ENCODE data around the gene PNLIPRP3.

GRCh38 chr10:116470768-116471415 lies 43.2 kb downstream of the PNLIPRP3 start:
- TF ChIP-seq, protein P1, sequence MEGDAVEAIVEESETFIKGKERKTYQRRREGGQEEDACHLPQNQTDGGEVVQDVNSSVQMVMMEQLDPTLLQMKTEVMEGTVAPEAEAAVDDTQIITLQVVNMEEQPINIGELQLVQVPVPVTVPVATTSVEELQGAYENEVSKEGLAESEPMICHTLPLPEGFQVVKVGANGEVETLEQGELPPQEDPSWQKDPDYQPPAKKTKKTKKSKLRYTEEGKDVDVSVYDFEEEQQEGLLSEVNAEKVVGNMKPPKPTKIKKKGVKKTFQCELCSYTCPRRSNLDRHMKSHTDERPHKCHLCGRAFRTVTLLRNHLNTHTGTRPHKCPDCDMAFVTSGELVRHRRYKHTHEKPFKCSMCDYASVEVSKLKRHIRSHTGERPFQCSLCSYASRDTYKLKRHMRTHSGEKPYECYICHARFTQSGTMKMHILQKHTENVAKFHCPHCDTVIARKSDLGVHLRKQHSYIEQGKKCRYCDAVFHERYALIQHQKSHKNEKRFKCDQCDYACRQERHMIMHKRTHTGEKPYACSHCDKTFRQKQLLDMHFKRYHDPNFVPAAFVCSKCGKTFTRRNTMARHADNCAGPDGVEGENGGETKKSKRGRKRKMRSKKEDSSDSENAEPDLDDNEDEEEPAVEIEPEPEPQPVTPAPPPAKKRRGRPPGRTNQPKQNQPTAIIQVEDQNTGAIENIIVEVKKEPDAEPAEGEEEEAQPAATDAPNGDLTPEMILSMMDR (IDR thresholded peaks at IDR 0.05; ENCODE audit: insufficient read depth, low read depth, low read length), result no peak
- TF ChIP-seq EZH2 (IDR thresholded peaks at IDR 0.05; ENCODE audit: insufficient read depth, low read length), result no peak

All from astrocyte (in vitro differentiated cells and primary cell).